Natural killer cell (primary cell): ENCODE data around the gene DPYSL3. TPM values are rescaled to one million over a fixed set of nuclear protein-coding genes. Genes with fewer than 3 reads are reported as not detected.

Source experiments
- ATAC-seq, 3 donors: fragments of 150-1000 bp in 2 of 3; fragments of 200-7000 bp in 1 of 3; cut with Tn5 transposase; 1 replicate in 1 of 3; 2 replicates in 2 of 3; pipeline ENCODE4 v1.10.0; 2021; ENCODE audit warnings: mild to moderate bottlenecking in 2 of 3, moderate library complexity in 2 of 3
- DNase-seq, 2 donors: peaks; one replicate each; pipeline versions ENCODE4 v3.0.0 to v3.0.0-alpha.2; 2013 to 2021; ENCODE audit warnings: mixed read lengths in 1 of 2
- H3K27ac ChIP-seq: one replicate; pipeline ENCODE4 v1.5.1; 2013; ENCODE audit warnings: mild to moderate bottlenecking, low read length
- H3K27me3 ChIP-seq: one replicate; pipeline ENCODE4 v1.6.1; 2013; ENCODE audit warnings: low read length; ENCODE audit not compliant: control insufficient read depth, insufficient read depth
- H3K36me3 ChIP-seq: one replicate; pipeline ENCODE4 v1.6.1; 2013; ENCODE audit warnings: low read length; ENCODE audit not compliant: control insufficient read depth, insufficient read depth
- H3K4me1 ChIP-seq: one replicate; pipeline ENCODE4 v1.6.1; 2013; ENCODE audit warnings: low read length; ENCODE audit not compliant: control insufficient read depth, insufficient read depth
- H3K4me3 ChIP-seq: one replicate; pipeline ENCODE4 v1.5.1; 2013; ENCODE audit warnings: low read length
- H3K9me3 ChIP-seq: one replicate; pipeline ENCODE4 v1.6.1; 2013; ENCODE audit warnings: low read length; ENCODE audit not compliant: control insufficient read depth, insufficient read depth
- H3K27ac Mint-ChIP-seq, 2 donors: one replicate each; pipeline ENCODE4 v1.8.0; 2022; ENCODE audit warnings: mild to moderate bottlenecking in 2 of 2, mixed read lengths in 2 of 2, moderate library complexity in 1 of 2
- H3K27me3 Mint-ChIP-seq, 2 donors: one replicate each; pipeline ENCODE4 v1.8.0; 2022; ENCODE audit warnings: low read depth in 2 of 2, mixed read lengths in 2 of 2
- H3K36me3 Mint-ChIP-seq: one replicate; pipeline ENCODE4 v1.8.0; 2022; ENCODE audit warnings: mixed read lengths
- H3K4me1 Mint-ChIP-seq, 2 donors: one replicate each; pipeline ENCODE4 v1.8.0; 2022; ENCODE audit warnings: mixed read lengths in 2 of 2
- H3K4me3 Mint-ChIP-seq: one replicate; pipeline ENCODE4 v1.8.0; 2022; ENCODE audit warnings: mild to moderate bottlenecking, moderate library complexity, mixed read lengths
- H3K9me3 Mint-ChIP-seq, 2 donors: one replicate each; pipeline ENCODE4 v1.8.0; 2022; ENCODE audit warnings: mixed read lengths in 2 of 2
- WGBS: methylation state at CpG from one replicate; pipeline ENCODE4 v1.1.7; 2013; ENCODE audit warnings: missing lambda C conversion rate; ENCODE audit not compliant: insufficient coverage; 5-methylcytosine and 5-hydroxymethylcytosine counted together
- intact Hi-C: fragments of 100-400 bp; cut with micrococcal nuclease; formaldehyde crosslinking; loops from one replicate; pipeline ENCODE4 v1.14.2; 2022
- total RNA-seq, 4 donors: library from RNA; stranded (reverse); fragments of 120-200 nt in 1 of 4; gene quantifications; one replicate each; pipeline versions ENCODE4 v1.2.3 to v1.2.4, GENCODE V29; 2013 to 2022
- TF ChIP-seq, protein P1 (sequence below): fragments of 200-600 bp; IDR thresholded peaks from one replicate; pipeline ENCODE4 v1.8.0; 2022; ENCODE audit warnings: antibody characterized with exemption

The DPYSL3 gene
- total RNA-seq, 3 donors from 2014 or later (not counting 1 experiment from before 2014, with no cell fraction given), result not detected

DNA sequence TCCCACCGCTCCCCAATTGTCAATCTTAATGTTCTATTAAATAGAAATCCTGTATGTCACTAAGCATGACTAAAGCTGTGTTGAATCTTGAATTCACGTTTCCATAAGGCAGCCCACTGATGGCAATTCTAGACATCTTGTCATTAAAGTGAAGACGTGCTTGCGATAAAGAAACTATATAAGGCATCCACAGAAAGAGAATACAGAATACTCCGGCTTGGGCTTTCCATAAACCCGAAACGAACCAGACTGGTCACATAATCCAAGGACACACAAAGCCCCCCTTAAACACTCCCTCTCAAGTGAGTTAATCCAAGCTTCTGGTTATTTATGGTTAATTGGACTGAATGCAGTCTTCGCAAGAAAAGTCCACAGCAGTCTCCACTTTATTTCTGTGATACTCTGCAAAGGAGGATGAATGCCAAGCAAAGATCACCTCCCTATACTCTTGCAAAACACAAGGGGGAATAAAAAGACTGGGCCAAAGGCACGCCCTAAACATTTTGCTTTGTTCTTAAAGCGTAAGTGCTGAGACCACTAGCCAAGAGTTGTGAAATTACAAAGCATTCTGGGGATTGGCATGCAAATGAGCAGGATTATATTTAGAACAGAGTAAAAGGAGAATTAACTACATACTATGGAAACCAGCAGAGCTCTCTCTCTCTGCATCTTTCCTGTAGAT lies 54.7 kb downstream of the DPYSL3 start:
- TF ChIP-seq, protein P1, sequence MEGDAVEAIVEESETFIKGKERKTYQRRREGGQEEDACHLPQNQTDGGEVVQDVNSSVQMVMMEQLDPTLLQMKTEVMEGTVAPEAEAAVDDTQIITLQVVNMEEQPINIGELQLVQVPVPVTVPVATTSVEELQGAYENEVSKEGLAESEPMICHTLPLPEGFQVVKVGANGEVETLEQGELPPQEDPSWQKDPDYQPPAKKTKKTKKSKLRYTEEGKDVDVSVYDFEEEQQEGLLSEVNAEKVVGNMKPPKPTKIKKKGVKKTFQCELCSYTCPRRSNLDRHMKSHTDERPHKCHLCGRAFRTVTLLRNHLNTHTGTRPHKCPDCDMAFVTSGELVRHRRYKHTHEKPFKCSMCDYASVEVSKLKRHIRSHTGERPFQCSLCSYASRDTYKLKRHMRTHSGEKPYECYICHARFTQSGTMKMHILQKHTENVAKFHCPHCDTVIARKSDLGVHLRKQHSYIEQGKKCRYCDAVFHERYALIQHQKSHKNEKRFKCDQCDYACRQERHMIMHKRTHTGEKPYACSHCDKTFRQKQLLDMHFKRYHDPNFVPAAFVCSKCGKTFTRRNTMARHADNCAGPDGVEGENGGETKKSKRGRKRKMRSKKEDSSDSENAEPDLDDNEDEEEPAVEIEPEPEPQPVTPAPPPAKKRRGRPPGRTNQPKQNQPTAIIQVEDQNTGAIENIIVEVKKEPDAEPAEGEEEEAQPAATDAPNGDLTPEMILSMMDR, result no peak

DNA sequence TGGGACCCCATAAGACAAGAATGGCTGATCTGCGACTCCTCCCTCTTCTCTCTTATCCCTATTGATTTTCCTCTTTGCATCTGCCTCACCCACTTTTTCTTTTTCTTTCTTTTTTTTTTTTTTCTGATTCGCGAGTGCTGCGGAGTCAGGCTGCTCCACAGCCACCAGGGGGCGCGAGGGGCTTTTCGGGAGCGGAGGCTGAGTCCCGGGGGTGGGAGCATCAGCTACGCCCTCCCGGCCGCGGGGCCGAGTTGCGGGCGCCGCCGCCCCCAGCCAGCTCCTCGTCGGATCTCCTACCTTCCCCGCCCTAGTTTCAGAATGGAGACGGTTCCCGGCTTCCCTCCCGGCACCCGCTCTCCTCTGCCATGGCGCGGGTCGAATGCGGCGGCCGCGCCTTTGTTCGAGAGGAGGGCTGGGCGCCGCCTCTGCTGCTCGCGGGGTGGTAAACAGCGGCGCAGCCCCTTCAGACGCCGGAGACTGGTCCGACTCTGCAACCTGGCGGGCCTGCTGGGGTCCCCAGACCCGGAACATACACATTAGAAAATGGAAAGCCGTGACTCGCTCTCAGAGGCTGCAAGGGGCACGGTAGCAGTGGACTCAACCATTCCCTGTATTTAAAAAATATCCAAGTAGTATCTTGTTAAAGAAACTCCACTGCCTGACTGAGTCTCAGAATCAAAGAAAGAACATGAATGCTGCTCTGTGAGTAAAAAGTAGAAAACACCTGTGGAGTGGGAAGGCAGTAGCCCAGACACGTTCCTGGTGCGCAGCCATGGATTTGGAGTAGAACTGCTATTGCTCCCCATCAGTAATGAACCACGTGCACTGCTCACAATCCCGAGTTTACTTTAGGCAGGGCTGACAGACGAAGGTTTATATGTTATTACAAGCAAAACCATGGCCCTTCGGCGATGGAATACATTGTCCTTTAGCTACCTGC lies 55.7 kb downstream of the DPYSL3 start:
- H3K9me3 Mint-ChIP-seq, result no peaks in the 10 kb centered on the region

More for the DNA sequence above, 54.7 kb downstream of the DPYSL3 start:
- Histone ChIP-seq H3K4me3 (no peak overlapping the region), H3K9me3 (no peaks in the 10 kb centered on the region), H3K36me3 (no peaks in the 10 kb centered on the region), H3K27me3 (peaks cover 25% of the 10 kb centered on the region), H3K27ac (no peak overlapping the region), H3K4me1 (peaks cover 16% of the 10 kb centered on the region)
- Mint-ChIP-seq H3K4me3 (peak overlapping the region; percentile 99), H3K9me3 (no peaks in the 10 kb centered on the region), H3K4me1 (peaks cover 15 to 20% of the 10 kb centered on the region in 2 donors), H3K27me3 (peaks cover 46 to 83% of the 10 kb centered on the region in 2 donors), H3K36me3 (no peaks in the 10 kb centered on the region), H3K27ac (no peak overlapping the region)
- WGBS, result 77% methylated on average over 8 of the region's 10 CpGs
- DNase-seq (no peak), ATAC-seq (no peak)
- intact Hi-C loops, result loop anchor here (1.0 kb wide), 1 partner anchor 367 kb away; no protein-coding TSS in a partner anchor

DNA sequence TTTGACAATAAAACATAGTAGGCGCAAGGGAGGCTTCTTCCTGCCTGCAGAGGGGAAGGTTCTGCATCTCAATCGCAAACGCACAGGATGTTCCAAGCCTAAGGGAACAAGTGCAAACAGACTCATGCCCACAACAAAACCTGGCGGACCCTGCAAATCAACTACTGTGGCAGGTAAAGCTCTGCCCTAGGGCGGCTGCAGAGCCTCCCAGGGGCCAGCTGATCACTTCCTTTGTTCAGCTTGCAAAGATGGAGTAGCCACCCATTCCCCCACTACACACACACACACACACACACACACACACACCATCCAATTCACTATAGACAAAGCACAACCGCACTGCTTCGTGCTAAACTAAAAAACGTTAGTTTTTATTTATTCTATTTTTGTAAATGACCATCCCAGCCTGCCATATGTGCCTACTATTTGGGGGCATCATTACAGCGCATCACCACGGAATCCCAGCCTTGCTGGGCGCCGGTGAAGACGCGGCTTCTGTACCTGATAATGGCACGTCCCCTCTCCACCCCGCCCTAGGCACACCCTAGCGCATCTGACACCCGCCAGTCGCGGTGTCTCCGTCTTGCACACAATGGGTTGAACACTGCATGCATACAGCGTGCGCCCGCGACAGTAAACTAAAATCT lies 57.6 kb downstream of the DPYSL3 start:
- no peak for ATAC-seq
- TF ChIP-seq, protein P1, result no peak
- Histone ChIP-seq H3K27ac (no peak overlapping the region), H3K9me3 (no peaks in the 10 kb centered on the region), H3K4me1 (peaks cover 16% of the 10 kb centered on the region), H3K27me3 (peaks cover 25% of the 10 kb centered on the region), H3K36me3 (no peaks in the 10 kb centered on the region), H3K4me3 (no peak overlapping the region)
- 21% methylated on average over 25 of the region's 25 CpGs for WGBS
- DNase-seq, result no peak
- no peaks in the 10 kb centered on the region for H3K9me3 Mint-ChIP-seq
- H3K27me3 Mint-ChIP-seq, result peaks cover 36 to 82% of the 10 kb centered on the region in 2 donors
- H3K27ac Mint-ChIP-seq, result no peak overlapping the region
- peaks cover 15 to 20% of the 10 kb centered on the region in 2 donors for H3K4me1 Mint-ChIP-seq
- peak overlapping the region; percentile 65 for H3K4me3 Mint-ChIP-seq
- intact Hi-C loops, result no loop called here
- H3K36me3 Mint-ChIP-seq, result no peaks in the 10 kb centered on the region

More for the DNA sequence above, 55.7 kb downstream of the DPYSL3 start:
- peak; percentile 78 to 86 (median 83) for ATAC-seq
- Histone ChIP-seq H3K27ac (no peak overlapping the region), H3K9me3 (no peaks in the 10 kb centered on the region), H3K27me3 (peaks cover 25% of the 10 kb centered on the region), H3K4me1 (peaks cover 16% of the 10 kb centered on the region), H3K36me3 (no peaks in the 10 kb centered on the region), H3K4me3 (peak overlapping the region; percentile 19)
- intact Hi-C loops, result loop anchor here (1.0 kb wide), 1 partner anchor 368 kb away; no protein-coding TSS in a partner anchor
- Mint-ChIP-seq H3K4me1 (peaks cover 15 to 20% of the 10 kb centered on the region in 2 donors), H3K27me3 (peaks cover 46 to 86% of the 10 kb centered on the region in 2 donors), H3K27ac (peak overlapping the region in 1 of 2 donors; percentile 52), H3K4me3 (peak overlapping the region; percentile 99), H3K36me3 (no peaks in the 10 kb centered on the region)
- peak; percentile 62 to 75 for DNase-seq
- TF ChIP-seq, protein P1, result peak; percentile 78
- 9% methylated on average over 54 of the region's 54 CpGs for WGBS
